NT2/D1 (cell line): ENCODE measurements around the gene NMRK2.

Experiments
- SUZ12 ChIP-seq: IDR thresholded peaks from 2 replicates; pipeline ENCODE4 v1.6.1; 2011; ENCODE audit not compliant: insufficient read length, insufficient read depth; ENCODE audit errors: extremely low read depth
- ZNF274 ChIP-seq: IDR thresholded peaks from 2 replicates; pipeline ENCODE4 v1.6.1; 2011; ENCODE audit warnings: mild to moderate bottlenecking, low read depth, low read length

DNA sequence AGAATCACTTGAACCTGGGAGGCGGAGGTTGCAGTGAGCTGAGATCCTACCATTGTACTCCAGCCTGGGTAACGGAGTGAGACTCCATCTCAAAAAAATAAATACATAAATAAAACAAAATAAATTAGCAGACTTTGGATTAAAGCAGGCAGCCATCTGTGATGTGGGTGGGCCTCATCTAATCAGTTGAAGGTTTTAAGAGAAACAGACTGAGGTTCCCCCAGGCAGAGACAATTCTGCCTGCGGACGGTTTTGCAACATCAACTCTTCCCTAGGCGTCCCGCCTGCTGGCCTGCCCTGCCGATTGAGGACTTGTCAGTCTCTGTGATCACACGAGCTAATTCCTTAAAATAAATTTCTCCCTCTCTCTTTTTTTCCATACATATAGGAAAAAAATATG lies 28.6 kb upstream of the NMRK2 start:
- TF ChIP-seq ZNF274: no peak
- TF ChIP-seq SUZ12: no peak
